Left colon (tissue), 2 donors: Measurements from ENCODE around the gene UBE2D2. TPM values are rescaled to one million over a fixed set of nuclear protein-coding genes. Genes with fewer than 3 reads are reported as not detected.
"Not testable (repeated sequence)": the region's sequence is repeated elsewhere in the genome, so short reads cannot be mapped to it uniquely, and the experiment has no call there.

ENCODE experiments used
- ATAC-seq: fragments of 200-7000 bp; cut with Tn5 transposase; one replicate; pipeline ENCODE4 v1.9.1; 2020; ENCODE audit warnings: mild to moderate bottlenecking, moderate library complexity
- DNase-seq, 2 donors: peaks; one replicate each; pipeline ENCODE4 v3.0.0-alpha.2; 2020
- intact Hi-C, 2 donors: fragments of 100-400 bp; cut with DNase I in 1 of 2; cut with micrococcal nuclease in 1 of 2; formaldehyde crosslinking; loops; one replicate each; pipeline versions ENCODE4 v1.11.2 to v1.14.0; 2022; cut with DNase I, micrococcal nuclease
- total RNA-seq, 2 donors: library from RNA; stranded (reverse); fragmentation: NEBNext Ultra II Directional; extraction: Animal tissue kit (Norgen Biotek cat#: 25700); gene quantifications; one replicate each; pipeline ENCODE4 v1.2.1, GENCODE V29; 2021
- donor health status: DM: no; HTN: no; CAD: no.
- donor health status: DM: yes; HTN: yes; CAD: no.

The UBE2D2 gene
- total RNA-seq, 2 donors from 2014 or later, result 139 to 152 TPM

GRCh38 chr5:139574641-139575312 is 13.6 kb downstream of the UBE2D2 start:
- DNase-seq, result no peak

GRCh38 chr5:139575313-139575646 is 14.1 kb downstream of the UBE2D2 start:
- intact Hi-C loops, result no loop called here
- ATAC-seq (no peak), DNase-seq (no peak)

More at GRCh38 chr5:139574641-139575312, 13.6 kb downstream of the UBE2D2 start:
- peak; percentile 62 for ATAC-seq
- intact Hi-C loops, result no loop called here

- ATAC-seq, result peak; percentile 28
- intact Hi-C loops, result no loop called here
- no peak for DNase-seq
Observed at GRCh38 chr5:139575751-139576150, 14.6 kb downstream of the UBE2D2 start.

GRCh38 chr5:139577689-139578290 is 16.7 kb downstream of the UBE2D2 start:
- ATAC-seq (no peak), DNase-seq (no peak)
- intact Hi-C loops, result no loop called here

- intact Hi-C loops, result no loop called here
- ATAC-seq, result no peak
- no peak for DNase-seq
Observed at GRCh38 chr5:139578325-139578724, 17.2 kb downstream of the UBE2D2 start.

GRCh38 chr5:139582181-139582580 is 21.0 kb downstream of the UBE2D2 start:
- DNase-seq, intact Hi-C loops: not testable (repeated sequence)
- peak; percentile 38 for ATAC-seq

GRCh38 chr5:139584137-139584536 is 23.0 kb downstream of the UBE2D2 start:
- no peak for ATAC-seq
- DNase-seq, result no peak
- intact Hi-C loops, result no loop called here

- ATAC-seq, intact Hi-C loops: not testable (repeated sequence)
Observed at GRCh38 chr5:139588116-139588515, 27.0 kb downstream of the UBE2D2 start.

GRCh38 chr5:139588962-139589361 is 27.8 kb downstream of the UBE2D2 start:
- intact Hi-C loops, result no loop called here
- no peak for ATAC-seq
- no peak for DNase-seq

More at GRCh38 chr5:139588116-139588515, 27.0 kb downstream of the UBE2D2 start:
- DNase-seq, result not testable (repeated sequence)

GRCh38 chr5:139592289-139592688 is 31.1 kb downstream of the UBE2D2 start:
- DNase-seq (no peak), ATAC-seq (no peak)
- intact Hi-C loops, result no loop called here

GRCh38 chr5:139593076-139593475 is 31.9 kb downstream of the UBE2D2 start:
- intact Hi-C loops, ATAC-seq, DNase-seq: not testable (repeated sequence)

- DNase-seq (no peak), ATAC-seq (peak; percentile 17)
- intact Hi-C loops, result no loop called here
Observed at GRCh38 chr5:139593716-139594319, 32.7 kb downstream of the UBE2D2 start.

- ATAC-seq (no peak), DNase-seq (no peak)
Observed at GRCh38 chr5:139597134-139597533, 36.0 kb downstream of the UBE2D2 start.

GRCh38 chr5:139598601-139598965 is 37.4 kb downstream of the UBE2D2 start:
- intact Hi-C loops, ATAC-seq, DNase-seq: not testable (repeated sequence)

More at GRCh38 chr5:139597134-139597533, 36.0 kb downstream of the UBE2D2 start:
- intact Hi-C loops, result no loop called here

GRCh38 chr5:139600336-139600949 is 39.3 kb downstream of the UBE2D2 start:
- no peak for DNase-seq
- intact Hi-C loops, result no loop called here
- no peak for ATAC-seq

- no peak for ATAC-seq
- no peak for DNase-seq
- intact Hi-C loops, result no loop called here
Observed at GRCh38 chr5:139601429-139601828, 40.3 kb downstream of the UBE2D2 start.

GRCh38 chr5:139601948-139602347 is 40.8 kb downstream of the UBE2D2 start:
- ATAC-seq, intact Hi-C loops, DNase-seq: not testable (repeated sequence)

GRCh38 chr5:139605887-139606286 is 44.7 kb downstream of the UBE2D2 start:
- no peak for DNase-seq
- intact Hi-C loops, result no loop called here

GRCh38 chr5:139611703-139612584 is 50.8 kb downstream of the UBE2D2 start:
- intact Hi-C loops, result no loop called here
- DNase-seq, result no peak
- peak; percentile 23 for ATAC-seq

More at GRCh38 chr5:139605887-139606286, 44.7 kb downstream of the UBE2D2 start:
- ATAC-seq, result no peak
